Measurements from ENCODE around the gene TMPRSS13. TPM values are rescaled to one million over a fixed set of nuclear protein-coding genes. Genes with fewer than 3 reads are reported as not detected.

TMPRSS13 gene
- total RNA-seq, 4 donors from 2014 or later = 11.1 to 31.7 (median 21.0) TPM

GRCh38 chr11:117901601-117902000 is 27.6 kb downstream of the TMPRSS13 start:
- intact Hi-C loops (cut with DNase I) = no loop called here
- Histone ChIP-seq H3K27ac (no peak overlapping the region), H3K9me3 (no peaks in the 10 kb centered on the region), H3K27me3 (peaks cover 0 to under 1% (median 0%) of the 10 kb centered on the region in 4 donors), H3K36me3 (no peaks in the 10 kb centered on the region), H3K4me1 (peaks cover 0 to 9% (median 0%) of the 10 kb centered on the region in 3 donors), H3K4me3 (no peak overlapping the region)
- 87 to 95% methylated on average over 7 to 9 of the region's 9 CpGs for WGBS, 2 donors
- no peak for DNase-seq
- no peak for TF ChIP-seq POLR2A (IDR thresholded peaks at IDR 0.05)
- TF ChIP-seq, protein P1, sequence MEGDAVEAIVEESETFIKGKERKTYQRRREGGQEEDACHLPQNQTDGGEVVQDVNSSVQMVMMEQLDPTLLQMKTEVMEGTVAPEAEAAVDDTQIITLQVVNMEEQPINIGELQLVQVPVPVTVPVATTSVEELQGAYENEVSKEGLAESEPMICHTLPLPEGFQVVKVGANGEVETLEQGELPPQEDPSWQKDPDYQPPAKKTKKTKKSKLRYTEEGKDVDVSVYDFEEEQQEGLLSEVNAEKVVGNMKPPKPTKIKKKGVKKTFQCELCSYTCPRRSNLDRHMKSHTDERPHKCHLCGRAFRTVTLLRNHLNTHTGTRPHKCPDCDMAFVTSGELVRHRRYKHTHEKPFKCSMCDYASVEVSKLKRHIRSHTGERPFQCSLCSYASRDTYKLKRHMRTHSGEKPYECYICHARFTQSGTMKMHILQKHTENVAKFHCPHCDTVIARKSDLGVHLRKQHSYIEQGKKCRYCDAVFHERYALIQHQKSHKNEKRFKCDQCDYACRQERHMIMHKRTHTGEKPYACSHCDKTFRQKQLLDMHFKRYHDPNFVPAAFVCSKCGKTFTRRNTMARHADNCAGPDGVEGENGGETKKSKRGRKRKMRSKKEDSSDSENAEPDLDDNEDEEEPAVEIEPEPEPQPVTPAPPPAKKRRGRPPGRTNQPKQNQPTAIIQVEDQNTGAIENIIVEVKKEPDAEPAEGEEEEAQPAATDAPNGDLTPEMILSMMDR (IDR thresholded peaks at IDR 0.05) = no peak

- intact Hi-C loops (cut with DNase I) = no loop called here
- TF ChIP-seq POLR2A (IDR thresholded peaks at IDR 0.05) = no peak
- TF ChIP-seq, protein P1 (IDR thresholded peaks at IDR 0.05) = no peak
- WGBS, 2 donors = 81 to 84% methylated on average over 7 to 9 of the region's 11 CpGs
- H3K36me3 ChIP-seq = no peaks in the 10 kb centered on the region
- H3K9me3 ChIP-seq = no peaks in the 10 kb centered on the region
- DNase-seq = no peak
- H3K4me3 ChIP-seq = no peak overlapping the region
- no peak overlapping the region for H3K27ac ChIP-seq
- H3K27me3 ChIP-seq = peaks cover 0 to 4% (median 0%) of the 10 kb centered on the region in 4 donors
- peaks cover 0 to 9% (median 0%) of the 10 kb centered on the region in 3 donors for H3K4me1 ChIP-seq
Observed at GRCh38 chr11:117900720-117901440, 28.3 kb downstream of the TMPRSS13 start.

- H3K4me1 ChIP-seq = peaks cover 0 to 9% (median 0%) of the 10 kb centered on the region in 3 donors
- no peak for DNase-seq
- H3K27me3 ChIP-seq = peaks cover 0 to 4% (median 0%) of the 10 kb centered on the region in 4 donors
- no peaks in the 10 kb centered on the region for H3K36me3 ChIP-seq
- TF ChIP-seq, protein P1 (IDR thresholded peaks at IDR 0.05) = no peak
- no peak for TF ChIP-seq POLR2A (IDR thresholded peaks at IDR 0.05)
- H3K4me3 ChIP-seq = no peak overlapping the region
- intact Hi-C loops (cut with DNase I) = no loop called here
- H3K9me3 ChIP-seq = no peaks in the 10 kb centered on the region
- WGBS, 2 donors = 62 to 83% methylated on average over 4 of the region's 4 CpGs
- H3K27ac ChIP-seq = no peak overlapping the region
Observed at GRCh38 chr11:117900121-117900648, 29.0 kb downstream of the TMPRSS13 start.

GRCh38 chr11:117898059-117898458 is 31.1 kb downstream of the TMPRSS13 start:
- 62 to 76% methylated on average over 2 to 4 of the region's 4 CpGs for WGBS, 2 donors
- Histone ChIP-seq H3K27ac (no peak overlapping the region), H3K9me3 (no peaks in the 10 kb centered on the region), H3K27me3 (peaks cover 0 to 12% (median 0%) of the 10 kb centered on the region in 4 donors), H3K4me3 (no peak overlapping the region), H3K4me1 (peaks cover 0 to 9% (median 0%) of the 10 kb centered on the region in 3 donors), H3K36me3 (no peaks in the 10 kb centered on the region)
- TF ChIP-seq POLR2A (IDR thresholded peaks at IDR 0.05) = no peak
- TF ChIP-seq, protein P1 (IDR thresholded peaks at IDR 0.05) = no peak
- intact Hi-C loops (cut with DNase I) = no loop called here
- DNase-seq = no peak

DNA sequence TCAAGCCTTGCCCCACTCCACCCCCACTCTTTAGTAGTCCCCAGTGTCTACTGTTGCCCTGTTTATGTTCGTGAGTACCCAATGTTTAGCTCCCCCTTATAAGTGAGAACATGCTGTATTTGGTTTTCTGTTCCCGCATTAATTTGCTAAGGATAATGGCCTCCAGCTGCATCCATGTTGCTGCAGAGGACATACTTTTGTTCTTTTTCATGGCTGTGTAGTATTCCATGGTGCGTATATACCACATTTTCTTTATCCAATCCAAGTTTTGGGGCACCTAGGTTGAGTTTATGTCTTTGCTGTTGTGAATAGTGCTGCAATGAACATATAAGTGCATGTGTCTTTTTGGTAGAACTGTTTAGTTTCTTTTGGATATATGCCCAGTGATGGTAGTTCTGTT is 36.6 kb downstream of the TMPRSS13 start:
- Histone ChIP-seq H3K9me3 (no peaks in the 10 kb centered on the region), H3K4me1 (no peaks in the 10 kb centered on the region), H3K27ac (no peak overlapping the region), H3K36me3 (no peaks in the 10 kb centered on the region), H3K4me3 (no peak overlapping the region), H3K27me3 (peaks cover 0 to 12% (median 0%) of the 10 kb centered on the region in 4 donors)
- 92 to 96% methylated on average over 3 of the region's 3 CpGs for WGBS, 2 donors
- DNase-seq = no peak
- intact Hi-C loops (cut with DNase I) = no loop called here
- TF ChIP-seq, protein P1 (IDR thresholded peaks at IDR 0.05) = no peak
- no peak for TF ChIP-seq POLR2A (IDR thresholded peaks at IDR 0.05)

Measured in esophagus squamous epithelium (tissue), 5 donors.